ENCODE results near the gene OFD1. TPM values are rescaled to one million over a fixed set of nuclear protein-coding genes. Genes with fewer than 3 reads are reported as not detected.

Gene OFD1, protein sequence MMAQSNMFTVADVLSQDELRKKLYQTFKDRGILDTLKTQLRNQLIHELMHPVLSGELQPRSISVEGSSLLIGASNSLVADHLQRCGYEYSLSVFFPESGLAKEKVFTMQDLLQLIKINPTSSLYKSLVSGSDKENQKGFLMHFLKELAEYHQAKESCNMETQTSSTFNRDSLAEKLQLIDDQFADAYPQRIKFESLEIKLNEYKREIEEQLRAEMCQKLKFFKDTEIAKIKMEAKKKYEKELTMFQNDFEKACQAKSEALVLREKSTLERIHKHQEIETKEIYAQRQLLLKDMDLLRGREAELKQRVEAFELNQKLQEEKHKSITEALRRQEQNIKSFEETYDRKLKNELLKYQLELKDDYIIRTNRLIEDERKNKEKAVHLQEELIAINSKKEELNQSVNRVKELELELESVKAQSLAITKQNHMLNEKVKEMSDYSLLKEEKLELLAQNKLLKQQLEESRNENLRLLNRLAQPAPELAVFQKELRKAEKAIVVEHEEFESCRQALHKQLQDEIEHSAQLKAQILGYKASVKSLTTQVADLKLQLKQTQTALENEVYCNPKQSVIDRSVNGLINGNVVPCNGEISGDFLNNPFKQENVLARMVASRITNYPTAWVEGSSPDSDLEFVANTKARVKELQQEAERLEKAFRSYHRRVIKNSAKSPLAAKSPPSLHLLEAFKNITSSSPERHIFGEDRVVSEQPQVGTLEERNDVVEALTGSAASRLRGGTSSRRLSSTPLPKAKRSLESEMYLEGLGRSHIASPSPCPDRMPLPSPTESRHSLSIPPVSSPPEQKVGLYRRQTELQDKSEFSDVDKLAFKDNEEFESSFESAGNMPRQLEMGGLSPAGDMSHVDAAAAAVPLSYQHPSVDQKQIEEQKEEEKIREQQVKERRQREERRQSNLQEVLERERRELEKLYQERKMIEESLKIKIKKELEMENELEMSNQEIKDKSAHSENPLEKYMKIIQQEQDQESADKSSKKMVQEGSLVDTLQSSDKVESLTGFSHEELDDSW
- total RNA-seq = 40.1 TPM

DNA sequence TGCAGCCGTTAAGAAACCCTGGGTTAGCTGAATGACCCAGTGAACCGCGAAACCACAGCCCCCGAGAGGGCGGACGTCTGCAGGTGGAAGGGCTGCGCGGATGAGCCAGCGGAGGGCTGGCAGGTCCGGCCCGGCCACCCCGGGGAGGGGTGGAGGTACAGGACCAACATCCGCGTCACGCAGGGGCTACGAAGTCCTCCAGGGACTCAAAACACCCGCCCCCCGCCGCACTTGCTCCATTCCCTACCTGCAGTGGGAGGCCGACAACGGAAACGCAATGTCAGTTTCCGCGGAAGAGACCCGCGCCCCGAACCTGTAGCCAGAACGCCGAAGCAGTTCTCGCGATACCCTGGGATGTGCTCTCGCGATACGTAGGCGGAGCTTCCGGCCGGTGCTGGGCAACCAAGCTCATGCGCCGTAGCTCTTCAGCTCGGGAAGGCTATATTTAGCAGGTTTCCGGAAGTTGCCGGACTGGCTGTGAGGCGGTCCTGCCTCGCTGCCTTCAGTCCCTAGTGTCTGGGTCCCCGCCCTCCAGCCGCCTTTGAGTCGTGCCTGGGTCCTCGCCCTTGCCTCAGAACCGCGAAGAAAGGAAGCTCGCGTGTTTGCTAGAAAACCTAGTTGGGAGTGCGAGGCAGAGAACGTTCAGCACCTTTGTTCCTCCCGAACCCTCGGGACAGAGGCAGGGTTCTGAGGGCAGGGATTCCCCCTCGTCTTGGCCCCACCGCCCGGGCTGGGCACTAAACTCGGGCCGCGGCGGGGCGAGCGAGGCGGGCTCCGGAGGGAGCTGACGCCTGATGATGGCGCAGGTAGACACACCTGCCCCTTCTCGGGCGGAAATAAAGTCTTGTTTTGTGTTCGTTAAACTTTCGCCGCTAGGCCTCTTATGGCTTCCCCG lies at the start of gene OFD1, which contains the start of gene TRAPPC2:
OFD1 (plus strand) TSS at position 471 of the 895 bp plus-strand sequence; CDS start at position 795, 324 bp downstream.
TRAPPC2 (minus strand) TSS at position 343 of the 895 bp plus-strand sequence. CDS start 14,657 bp downstream, outside the sequence.
- Histone ChIP-seq H3K27me3 (ENCODE audit: insufficient read depth, low read length) (no peaks in the 10 kb centered on the region), H3K4me3 (ENCODE audit: low read length) (peak within 1 kb of the TSS; percentile 78), H3K9me3 (ENCODE audit: low read depth, low read length) (no peaks in the 10 kb centered on the region), H3K4me1 (ENCODE audit: insufficient read depth, low read length) (peaks cover 32% of the 10 kb centered on the region)

GRCh38 chrX:13685126-13685763 lies 49.3 kb upstream of the OFD1 start:
- no peaks in the 10 kb centered on the region for H3K9me3 ChIP-seq (ENCODE audit: low read depth, low read length)
- H3K27me3 ChIP-seq (ENCODE audit: insufficient read depth, low read length) = no peaks in the 10 kb centered on the region
- H3K4me3 ChIP-seq (ENCODE audit: low read length) = no peak overlapping the region
- H3K4me1 ChIP-seq (ENCODE audit: insufficient read depth, low read length) = peaks cover 9% of the 10 kb centered on the region

DNA sequence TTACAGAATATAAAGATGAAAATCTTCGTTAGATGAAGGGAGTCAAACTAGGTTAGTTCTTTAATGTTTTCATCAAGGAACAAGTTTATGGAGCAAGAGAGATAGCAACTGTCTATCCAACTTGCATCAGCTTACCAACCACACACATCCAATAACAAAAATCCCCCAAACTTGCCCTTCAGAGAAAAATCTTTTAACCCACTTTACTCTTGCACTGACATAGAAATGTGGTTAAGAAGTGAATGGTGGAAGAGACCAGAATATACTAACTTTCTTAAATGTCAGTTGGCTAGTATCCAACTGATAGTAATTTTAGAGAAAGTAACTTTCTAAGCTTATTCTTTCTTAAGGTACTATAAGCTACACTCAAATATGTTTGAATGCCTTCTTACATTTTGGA lies 47.3 kb upstream of the OFD1 start:
- H3K27me3 ChIP-seq (ENCODE audit: insufficient read depth, low read length) = no peaks in the 10 kb centered on the region
- H3K9me3 ChIP-seq (ENCODE audit: low read depth, low read length) = no peaks in the 10 kb centered on the region
- H3K4me1 ChIP-seq (ENCODE audit: insufficient read depth, low read length) = peaks cover 25% of the 10 kb centered on the region
- H3K4me3 ChIP-seq (ENCODE audit: low read length) = no peak overlapping the region

- peak overlapping the region; percentile 74 for H3K4me3 ChIP-seq (ENCODE audit: low read length)
- H3K9me3 ChIP-seq (ENCODE audit: low read depth, low read length) = no peaks in the 10 kb centered on the region
- no peaks in the 10 kb centered on the region for H3K27me3 ChIP-seq (ENCODE audit: insufficient read depth, low read length)
- peaks cover 38% of the 10 kb centered on the region for H3K4me1 ChIP-seq (ENCODE audit: insufficient read depth, low read length)
Measured at GRCh38 chrX:13688384-13688957, 46.1 kb upstream of the OFD1 start.

- Histone ChIP-seq H3K4me1 (ENCODE audit: insufficient read depth, low read length) (peaks cover 44% of the 10 kb centered on the region), H3K27me3 (ENCODE audit: insufficient read depth, low read length) (no peaks in the 10 kb centered on the region), H3K9me3 (ENCODE audit: low read depth, low read length) (no peaks in the 10 kb centered on the region), H3K4me3 (ENCODE audit: low read length) (peak within 1 kb of the TSS; percentile 74)
Measured at GRCh38 chrX:13688958-13689740, 45.4 kb upstream of the OFD1 start, which contains the start of gene RAB9A. TSS of gene RAB9A (plus strand) at chrX:13689128. CDS start at chrX:13708747, 19,619 bp downstream.

- no peaks in the 10 kb centered on the region for H3K9me3 ChIP-seq (ENCODE audit: low read depth, low read length)
- peaks cover 51% of the 10 kb centered on the region for H3K4me1 ChIP-seq (ENCODE audit: insufficient read depth, low read length)
- no peaks in the 10 kb centered on the region for H3K27me3 ChIP-seq (ENCODE audit: insufficient read depth, low read length)
- peak overlapping the region; percentile 74 for H3K4me3 ChIP-seq (ENCODE audit: low read length)
Measured at GRCh38 chrX:13689741-13690211, 44.8 kb upstream of the OFD1 start.

- Histone ChIP-seq H3K4me3 (ENCODE audit: low read length) (no peak overlapping the region), H3K4me1 (ENCODE audit: insufficient read depth, low read length) (peaks cover 54% of the 10 kb centered on the region), H3K9me3 (ENCODE audit: low read depth, low read length) (no peaks in the 10 kb centered on the region), H3K27me3 (ENCODE audit: insufficient read depth, low read length) (no peaks in the 10 kb centered on the region)
Measured at GRCh38 chrX:13690836-13691235, 43.7 kb upstream of the OFD1 start.

GRCh38 chrX:13691841-13692371 lies 42.6 kb upstream of the OFD1 start:
- Histone ChIP-seq H3K27me3 (ENCODE audit: insufficient read depth, low read length) (no peaks in the 10 kb centered on the region), H3K9me3 (ENCODE audit: low read depth, low read length) (no peaks in the 10 kb centered on the region), H3K4me3 (ENCODE audit: low read length) (no peak overlapping the region), H3K4me1 (ENCODE audit: insufficient read depth, low read length) (peaks cover 64% of the 10 kb centered on the region)

GRCh38 chrX:13692771-13693231 lies 41.7 kb upstream of the OFD1 start:
- H3K4me1 ChIP-seq (ENCODE audit: insufficient read depth, low read length) = peaks cover 72% of the 10 kb centered on the region
- no peak overlapping the region for H3K4me3 ChIP-seq (ENCODE audit: low read length)
- H3K27me3 ChIP-seq (ENCODE audit: insufficient read depth, low read length) = no peaks in the 10 kb centered on the region
- no peaks in the 10 kb centered on the region for H3K9me3 ChIP-seq (ENCODE audit: low read depth, low read length)

DNA sequence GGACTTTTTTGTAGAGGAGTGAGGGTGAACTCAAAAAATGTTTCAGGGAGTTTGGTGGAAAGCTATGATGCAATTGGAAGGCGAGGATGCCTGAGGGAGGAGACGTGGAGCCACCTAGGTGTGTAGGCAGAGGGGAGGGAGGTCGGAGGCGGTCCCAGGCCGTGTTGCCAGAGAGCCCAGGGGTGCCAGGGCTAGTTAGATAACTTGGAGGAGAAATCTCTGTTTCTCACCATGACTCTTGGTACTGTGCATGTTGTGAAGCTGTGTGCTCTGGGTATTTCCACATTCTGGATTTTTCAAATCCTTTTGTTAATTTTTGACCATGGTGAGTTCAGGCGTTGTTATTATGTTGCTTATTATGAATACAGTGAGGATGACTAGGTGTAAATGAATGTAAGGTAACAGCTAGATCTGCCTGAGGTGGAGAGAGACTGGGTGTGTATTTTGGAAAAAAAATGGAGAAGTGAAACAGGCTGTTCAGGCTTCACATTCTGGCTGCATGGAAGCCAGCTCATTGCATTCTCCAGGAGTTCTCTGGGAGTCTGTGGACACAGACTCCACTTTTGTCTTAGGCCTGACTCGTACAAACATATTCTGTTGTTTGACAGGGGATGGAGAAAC lies 41.1 kb upstream of the OFD1 start:
- H3K4me3 ChIP-seq (ENCODE audit: low read length) = no peak overlapping the region
- H3K27me3 ChIP-seq (ENCODE audit: insufficient read depth, low read length) = no peaks in the 10 kb centered on the region
- peaks cover 75% of the 10 kb centered on the region for H3K4me1 ChIP-seq (ENCODE audit: insufficient read depth, low read length)

DNA sequence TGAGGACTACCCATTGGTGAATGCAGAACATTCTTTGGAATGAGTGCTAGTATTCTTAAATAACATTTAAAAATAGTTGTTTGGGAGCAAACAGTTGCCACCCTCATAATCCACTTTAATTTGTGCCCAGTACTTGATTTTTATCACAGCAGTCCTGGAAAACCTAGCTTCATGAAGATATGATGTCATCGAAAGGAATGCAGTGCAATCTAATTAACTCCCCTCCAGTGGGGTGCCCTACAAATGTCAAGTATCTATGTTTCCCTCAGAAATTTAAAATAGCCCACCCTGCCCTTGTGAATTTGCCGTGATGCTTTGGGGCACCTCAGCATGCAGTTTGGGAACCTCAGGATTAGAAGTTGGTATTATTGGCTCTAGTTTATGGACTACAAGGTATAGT lies 40.2 kb upstream of the OFD1 start:
- H3K27me3 ChIP-seq (ENCODE audit: insufficient read depth, low read length) = no peaks in the 10 kb centered on the region
- no peak overlapping the region for H3K4me3 ChIP-seq (ENCODE audit: low read length)
- peaks cover 82% of the 10 kb centered on the region for H3K4me1 ChIP-seq (ENCODE audit: insufficient read depth, low read length)
- no peaks in the 10 kb centered on the region for H3K9me3 ChIP-seq (ENCODE audit: low read depth, low read length)

More for the DNA sequence above, 41.1 kb upstream of the OFD1 start:
- H3K9me3 ChIP-seq (ENCODE audit: low read depth, low read length) = no peaks in the 10 kb centered on the region

DNA sequence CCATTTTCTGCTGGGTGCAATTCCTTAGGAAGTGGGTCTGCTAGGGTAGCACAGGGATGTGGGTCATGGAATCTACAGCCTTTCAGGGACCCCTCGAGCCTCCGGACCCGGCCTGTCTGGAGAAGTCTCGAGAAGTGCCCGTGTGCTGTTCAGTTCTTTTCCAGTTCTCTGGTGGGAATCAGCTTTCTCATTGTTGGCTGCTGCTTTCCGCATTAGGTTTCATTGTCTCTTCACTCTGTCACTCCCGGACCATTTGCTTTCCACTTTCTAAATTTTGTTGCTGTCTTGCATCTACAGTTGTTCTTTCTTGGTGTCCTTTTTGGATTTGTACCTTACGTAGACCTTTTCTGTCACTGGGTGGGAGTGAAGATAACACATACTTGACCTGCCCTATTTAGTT lies 39.6 kb upstream of the OFD1 start:
- Histone ChIP-seq H3K4me1 (ENCODE audit: insufficient read depth, low read length) (peaks cover 88% of the 10 kb centered on the region), H3K27me3 (ENCODE audit: insufficient read depth, low read length) (no peaks in the 10 kb centered on the region), H3K9me3 (ENCODE audit: low read depth, low read length) (no peaks in the 10 kb centered on the region), H3K4me3 (ENCODE audit: low read length) (no peak overlapping the region)
